ENCODE data around the gene OTOG. TPM values are rescaled to one million over a fixed set of nuclear protein-coding genes. Genes with fewer than 3 reads are reported as not detected.

The OTOG gene
- total RNA-seq, 6 experiments from 2014 or later = not detected

DNA sequence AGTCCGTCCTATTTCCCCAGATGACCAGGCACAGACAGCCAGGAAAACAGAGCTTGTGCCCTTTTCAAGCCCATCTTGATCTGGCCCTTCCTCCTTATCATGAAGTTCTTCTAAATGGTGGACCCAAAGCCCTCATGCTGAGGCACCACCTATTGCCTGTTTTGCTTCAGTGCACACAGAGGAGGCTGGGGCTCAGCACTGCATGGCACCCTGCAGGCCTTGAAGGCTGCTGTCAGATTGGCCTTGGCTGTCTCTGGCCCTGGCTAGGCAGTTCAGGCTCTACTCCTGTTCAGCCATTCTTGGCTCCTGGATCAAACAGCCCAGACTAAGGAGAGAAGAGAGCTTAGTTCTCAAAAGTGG is 49.2 kb downstream of the OTOG start:
- TF ChIP-seq, protein P1, sequence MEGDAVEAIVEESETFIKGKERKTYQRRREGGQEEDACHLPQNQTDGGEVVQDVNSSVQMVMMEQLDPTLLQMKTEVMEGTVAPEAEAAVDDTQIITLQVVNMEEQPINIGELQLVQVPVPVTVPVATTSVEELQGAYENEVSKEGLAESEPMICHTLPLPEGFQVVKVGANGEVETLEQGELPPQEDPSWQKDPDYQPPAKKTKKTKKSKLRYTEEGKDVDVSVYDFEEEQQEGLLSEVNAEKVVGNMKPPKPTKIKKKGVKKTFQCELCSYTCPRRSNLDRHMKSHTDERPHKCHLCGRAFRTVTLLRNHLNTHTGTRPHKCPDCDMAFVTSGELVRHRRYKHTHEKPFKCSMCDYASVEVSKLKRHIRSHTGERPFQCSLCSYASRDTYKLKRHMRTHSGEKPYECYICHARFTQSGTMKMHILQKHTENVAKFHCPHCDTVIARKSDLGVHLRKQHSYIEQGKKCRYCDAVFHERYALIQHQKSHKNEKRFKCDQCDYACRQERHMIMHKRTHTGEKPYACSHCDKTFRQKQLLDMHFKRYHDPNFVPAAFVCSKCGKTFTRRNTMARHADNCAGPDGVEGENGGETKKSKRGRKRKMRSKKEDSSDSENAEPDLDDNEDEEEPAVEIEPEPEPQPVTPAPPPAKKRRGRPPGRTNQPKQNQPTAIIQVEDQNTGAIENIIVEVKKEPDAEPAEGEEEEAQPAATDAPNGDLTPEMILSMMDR (IDR thresholded peaks at IDR 0.05) = no peak
- TF ChIP-seq POLR2A (IDR thresholded peaks at IDR 0.05) = no peak
- intact Hi-C loops (cut with DNase I) = loop anchor here in 1 of 2 donors (5.0 kb wide), 1 partner anchor 131 kb away; no protein-coding TSS in a partner anchor
- no CpG with 5 or more reads among the region's 1 CpG for WGBS (ENCODE audit: insufficient coverage, low coverage, low lambda C conversion rate, missing lambda C conversion rate)

DNA sequence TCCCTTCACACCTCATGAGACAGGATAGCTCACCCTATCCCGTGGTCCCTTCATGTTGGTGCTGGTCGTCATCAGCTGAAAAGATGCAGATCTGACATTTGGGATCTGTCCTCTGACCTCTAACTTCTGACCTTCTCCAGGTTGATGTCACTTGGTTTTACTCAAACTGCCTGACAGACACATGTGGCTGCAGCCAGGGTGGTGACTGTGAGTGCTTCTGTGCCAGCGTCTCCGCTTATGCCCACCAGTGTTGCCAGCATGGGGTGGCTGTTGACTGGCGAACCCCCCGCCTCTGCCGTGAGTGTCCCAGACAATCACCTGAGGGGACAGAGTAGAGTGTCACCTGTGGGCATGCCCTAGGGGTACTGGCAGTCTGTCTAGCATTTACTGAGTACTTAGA is 49.7 kb downstream of the OTOG start:
- H3K27me3 ChIP-seq = no peaks in the 10 kb centered on the region
- no peak overlapping the region for H3K27ac ChIP-seq
- no CpG with 5 or more reads among the region's 7 CpGs for WGBS (ENCODE audit: insufficient coverage, low coverage, low lambda C conversion rate, missing lambda C conversion rate)
- H3K9me3 ChIP-seq = no peaks in the 10 kb centered on the region
- H3K4me1 ChIP-seq = no peaks in the 10 kb centered on the region
- intact Hi-C loops (cut with DNase I) = loop anchor here in 1 of 2 donors (5.0 kb wide), 1 partner anchor 131 kb away; no protein-coding TSS in a partner anchor
- no peak for ATAC-seq
- H3K36me3 ChIP-seq = no peaks in the 10 kb centered on the region
- DNase-seq = peak in 1 of 3 donors; percentile 31
- TF ChIP-seq, protein P1 (IDR thresholded peaks at IDR 0.05) = no peak
- TF ChIP-seq POLR2A (IDR thresholded peaks at IDR 0.05) = no peak
- no peak overlapping the region for H3K4me3 ChIP-seq

More for the DNA sequence above, 49.2 kb downstream of the OTOG start:
- Histone ChIP-seq H3K27ac (no peak overlapping the region), H3K4me3 (no peak overlapping the region), H3K4me1 (no peaks in the 10 kb centered on the region), H3K9me3 (no peaks in the 10 kb centered on the region), H3K36me3 (no peaks in the 10 kb centered on the region), H3K27me3 (no peaks in the 10 kb centered on the region)
- DNase-seq (no peak), ATAC-seq (peak in 1 of 4 donors; percentile 5)

DNA sequence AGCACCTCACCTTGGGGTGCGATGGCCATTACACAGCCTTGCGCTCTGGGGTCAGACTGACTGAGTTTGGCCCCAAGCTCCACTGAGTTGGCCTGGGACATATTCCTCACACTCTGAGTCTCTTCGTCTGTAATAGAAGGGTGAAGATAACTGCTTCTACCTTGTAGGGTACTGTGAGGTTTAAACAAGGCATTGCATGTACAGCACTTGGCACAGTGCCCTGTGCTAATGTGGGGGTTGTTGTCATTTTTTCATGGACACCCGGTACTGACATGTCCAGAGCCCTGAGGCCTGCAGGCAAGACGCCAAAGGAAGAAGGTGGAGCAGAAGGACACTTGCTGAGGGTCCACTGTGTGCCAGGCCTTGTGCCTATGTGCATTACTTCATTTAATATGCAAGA is 50.7 kb downstream of the OTOG start:
- WGBS (ENCODE audit: insufficient coverage, low coverage, low lambda C conversion rate, missing lambda C conversion rate) = 50% methylated on average over 5 of the region's 5 CpGs
- H3K9me3 ChIP-seq = no peaks in the 10 kb centered on the region
- intact Hi-C loops (cut with DNase I) = loop anchor here in 1 of 2 donors (5.0 kb wide), 1 partner anchor 130 kb away; no protein-coding TSS in a partner anchor
- no peaks in the 10 kb centered on the region for H3K27me3 ChIP-seq
- DNase-seq = peak in 1 of 3 donors; percentile 37
- H3K4me1 ChIP-seq = no peaks in the 10 kb centered on the region
- TF ChIP-seq, protein P1 (IDR thresholded peaks at IDR 0.05) = no peak
- TF ChIP-seq POLR2A (IDR thresholded peaks at IDR 0.05) = no peak
- ATAC-seq = no peak
- H3K27ac ChIP-seq = no peak overlapping the region
- no peaks in the 10 kb centered on the region for H3K36me3 ChIP-seq
- H3K4me3 ChIP-seq = no peak overlapping the region

DNA sequence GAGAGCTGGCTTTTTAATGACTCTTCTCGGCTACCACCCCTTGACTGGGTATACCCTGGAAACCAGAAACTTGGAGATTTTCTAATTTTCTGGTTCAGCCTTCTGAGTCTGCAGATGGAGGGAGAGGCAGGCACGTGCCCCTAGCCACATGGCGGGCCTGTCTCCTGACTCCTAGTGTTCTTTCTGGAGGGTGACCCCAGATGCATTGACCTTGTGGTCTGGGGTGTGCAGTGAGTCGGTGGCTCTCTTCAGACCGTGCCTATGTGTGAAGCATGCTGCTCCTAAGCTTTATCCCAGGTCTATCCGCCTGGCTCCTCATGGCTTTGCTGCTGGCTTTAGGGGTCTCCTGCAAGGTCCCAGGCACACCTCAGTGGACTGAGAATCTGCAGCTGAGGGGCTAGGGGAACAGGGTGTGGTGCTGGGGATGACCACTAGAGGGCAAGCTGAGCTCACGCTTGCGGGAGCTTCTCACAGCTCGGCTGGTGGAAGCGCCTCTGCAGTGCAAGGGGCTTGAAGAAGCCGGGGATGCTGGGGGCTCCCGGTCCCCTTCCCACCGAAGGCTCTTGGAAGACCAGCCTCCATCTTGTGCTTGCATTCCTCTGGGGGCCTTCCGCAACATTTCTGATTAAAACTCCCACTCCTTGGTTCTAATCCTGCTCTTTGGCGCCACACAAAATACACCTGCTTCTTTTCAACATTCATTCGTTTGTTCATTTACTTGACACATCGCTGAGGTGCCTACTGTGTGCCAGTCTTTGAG is 51.8 kb downstream of the OTOG start:
- no peaks in the 10 kb centered on the region for H3K36me3 ChIP-seq
- H3K27ac ChIP-seq = no peak overlapping the region
- intact Hi-C loops (cut with DNase I) = loop anchor here in 1 of 2 donors (5.0 kb wide), 1 partner anchor 128 kb away; no protein-coding TSS in a partner anchor
- H3K4me1 ChIP-seq = no peaks in the 10 kb centered on the region
- DNase-seq (peak; percentile 71 to 80 (median 77)), ATAC-seq (peak; percentile 86 to 98 (median 93))
- no peak overlapping the region for H3K4me3 ChIP-seq
- no peaks in the 10 kb centered on the region for H3K9me3 ChIP-seq
- WGBS (ENCODE audit: insufficient coverage, low coverage, low lambda C conversion rate, missing lambda C conversion rate) = 30% methylated on average over 11 of the region's 17 CpGs
- no peak for TF ChIP-seq POLR2A (IDR thresholded peaks at IDR 0.05)
- TF ChIP-seq, protein P1 (IDR thresholded peaks at IDR 0.05) = peak; percentile 88 to 96 (median 91)
- H3K27me3 ChIP-seq = no peaks in the 10 kb centered on the region
